Stimulated activated CD8-positive, alpha-beta memory T cell treated with anti-CD3 and anti-CD28 coated beads, Interleukin-4, amount 100 ng/mL, for 1 hour (primary cell): Measurements from ENCODE around the gene COL5A1.
"Not testable (repeated sequence)": the region's sequence is repeated elsewhere in the genome, so short reads cannot be mapped to it uniquely, and the experiment has no call there.

Experiments
- DNase-seq, 2 donors: peaks; one replicate each; pipeline ENCODE4 v3.0.0-alpha.2; 2020; ENCODE audit warnings: low read depth in 2 of 2, low spot score in 1 of 2

The COL5A1 gene

GRCh38 chr9:134850611-134851010, 209.0 kb downstream of the COL5A1 start:
- no peak for DNase-seq

DNA sequence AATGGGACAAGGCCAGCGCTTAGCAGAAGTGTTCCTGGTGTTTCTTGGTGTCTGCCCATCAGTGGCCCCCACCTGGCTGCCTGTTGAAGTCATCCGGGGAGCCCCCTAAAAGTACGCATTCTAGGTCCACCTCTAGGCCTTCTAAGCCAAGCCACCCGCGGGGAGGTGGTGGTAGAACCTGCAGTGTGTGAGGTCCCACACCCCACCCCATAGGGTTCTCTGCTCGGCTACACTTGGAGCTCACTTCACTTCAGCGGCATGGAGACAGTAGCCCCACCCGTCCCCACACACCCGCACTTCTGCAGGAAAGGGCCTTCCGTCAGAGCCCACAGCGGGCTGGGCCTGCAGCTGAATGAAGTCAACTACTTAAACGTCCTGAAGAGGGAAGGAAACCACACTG, 209.4 kb downstream of the COL5A1 start:
- DNase-seq, result no peak

- DNase-seq, result no peak
Observed at GRCh38 chr9:134852906-134853654, 211.5 kb downstream of the COL5A1 start.

DNA sequence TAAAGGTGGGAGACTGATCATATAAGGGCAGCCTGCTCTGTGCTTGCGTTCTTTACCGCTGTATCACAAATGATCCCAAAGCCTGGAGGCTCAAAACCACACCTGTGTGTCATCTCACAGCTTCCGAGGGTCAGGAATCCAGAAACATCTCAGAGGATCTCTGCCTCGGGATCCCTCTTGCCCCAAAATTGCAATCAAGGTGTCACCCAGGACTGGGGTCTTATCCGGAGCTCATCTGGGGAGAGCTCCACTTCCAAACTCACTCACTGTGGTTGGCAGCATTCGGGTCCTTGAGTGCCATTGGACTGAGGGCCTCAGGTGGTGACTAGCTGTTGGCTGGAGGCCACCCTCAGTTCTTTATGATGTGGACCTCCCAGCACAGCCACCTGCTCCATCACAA, 212.3 kb downstream of the COL5A1 start:
- no peak for DNase-seq

GRCh38 chr9:134854541-134854981, 213.0 kb downstream of the COL5A1 start:
- DNase-seq, result no peak

DNA sequence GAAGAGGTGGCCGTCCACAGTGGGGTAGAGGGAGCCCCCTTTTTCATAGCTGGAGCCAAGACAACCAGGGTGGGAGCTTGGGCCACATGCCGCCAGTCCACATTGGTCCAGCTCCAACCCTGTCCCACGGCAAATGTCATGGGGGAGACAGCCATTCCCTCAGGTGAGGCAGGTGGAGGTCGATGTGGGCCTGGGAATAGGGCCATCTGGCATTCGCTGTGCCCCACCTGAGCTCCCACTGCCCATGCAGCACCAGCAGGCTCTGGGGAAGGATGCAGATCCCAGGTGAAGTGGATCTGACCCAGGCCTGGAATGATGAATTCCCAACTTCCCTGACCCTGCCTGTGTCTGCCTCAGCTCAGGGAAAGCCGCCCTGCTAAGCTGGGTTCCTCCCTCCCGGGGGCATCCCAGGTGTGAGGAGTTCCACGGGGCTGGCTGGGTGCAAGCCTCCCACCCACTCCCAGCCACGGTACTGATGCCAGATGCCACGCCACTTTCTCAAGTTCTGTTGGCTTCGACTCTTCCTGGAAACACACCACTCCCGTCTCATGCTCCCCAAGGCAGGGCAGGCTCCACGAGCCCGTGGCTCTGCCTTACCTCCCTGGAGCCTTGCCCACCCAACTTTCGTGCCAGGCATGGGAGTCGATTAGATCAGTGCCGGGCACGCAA, 213.8 kb downstream of the COL5A1 start:
- DNase-seq, result no peak

- DNase-seq, result no peak
Observed at GRCh38 chr9:134855900-134856377, 214.3 kb downstream of the COL5A1 start.

GRCh38 chr9:134857451-134857850, 215.8 kb downstream of the COL5A1 start:
- DNase-seq, result not testable (repeated sequence)

GRCh38 chr9:134858051-134858841, 216.6 kb downstream of the COL5A1 start:
- no peak for DNase-seq

GRCh38 chr9:134860510-134860909, 218.9 kb downstream of the COL5A1 start:
- no peak for DNase-seq

DNA sequence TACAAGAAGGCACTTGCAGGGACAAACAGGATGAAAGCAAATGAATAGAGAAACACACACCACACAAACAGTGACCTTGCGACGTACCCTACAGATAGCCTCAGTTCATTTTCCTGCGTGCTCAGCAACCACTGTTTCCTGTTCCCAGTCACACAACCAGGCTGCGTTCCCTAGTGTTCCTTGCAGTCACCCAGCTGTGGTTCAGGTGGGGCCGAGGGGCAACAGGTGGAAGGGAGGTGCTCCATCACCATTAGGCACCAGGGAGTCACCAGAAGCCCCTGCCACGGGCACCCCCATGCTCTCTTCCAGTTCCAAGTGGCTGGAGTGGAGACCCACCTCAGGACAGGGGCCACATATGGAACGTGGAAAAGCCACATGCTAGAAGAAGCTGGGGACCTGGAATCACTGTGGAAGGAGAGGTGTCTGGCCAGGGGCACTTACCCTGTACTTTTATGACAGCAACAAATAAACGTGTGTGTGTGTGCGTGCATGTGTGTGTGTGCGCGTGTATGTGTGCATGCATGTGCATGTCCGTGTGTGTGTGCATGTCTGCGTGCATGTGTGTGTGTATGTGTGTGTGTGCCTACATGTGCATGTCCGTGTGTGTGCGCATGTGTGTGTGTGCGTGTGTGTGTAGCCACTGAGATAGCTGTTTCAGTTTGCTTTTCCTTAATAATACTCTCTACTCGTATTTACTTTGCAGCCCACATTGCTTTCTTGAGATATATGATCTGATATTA, 220.2 kb downstream of the COL5A1 start:
- no peak for DNase-seq

DNA sequence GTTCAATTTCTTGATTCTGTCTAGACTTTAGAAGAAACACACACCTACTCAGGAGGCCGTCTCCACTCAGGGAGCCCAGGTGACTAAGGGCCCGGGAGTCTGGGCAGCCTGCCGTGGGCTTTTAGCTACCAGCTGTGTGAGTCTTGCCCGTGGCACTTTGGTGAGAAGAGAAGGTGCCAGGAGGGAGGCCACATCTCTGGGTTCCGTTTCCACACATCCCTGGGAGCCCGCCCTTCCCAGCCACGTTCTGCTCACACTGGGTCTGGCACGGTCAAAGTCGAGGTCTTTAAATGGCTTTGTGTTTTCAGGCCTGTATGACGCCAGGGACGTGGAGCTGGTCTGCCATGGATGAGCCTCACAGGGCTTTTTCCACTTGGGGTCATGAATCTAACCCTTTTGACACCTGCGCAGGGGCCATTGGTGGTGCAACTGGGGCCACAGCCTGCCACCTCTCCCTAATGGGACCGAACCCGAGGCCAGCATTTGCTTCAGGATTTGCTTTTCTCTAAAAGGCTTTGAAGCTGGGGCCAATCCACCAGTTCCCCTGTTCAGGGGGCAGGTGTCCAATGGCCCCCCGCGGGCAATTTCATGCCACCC, 221.8 kb downstream of the COL5A1 start:
- no peak for DNase-seq

- no peak for DNase-seq
Observed at GRCh38 chr9:134863941-134864820, 222.6 kb downstream of the COL5A1 start.

GRCh38 chr9:134864821-134865190, 223.2 kb downstream of the COL5A1 start:
- no peak for DNase-seq

GRCh38 chr9:134867917-134868750, 226.5 kb downstream of the COL5A1 start:
- DNase-seq, result no peak

DNA sequence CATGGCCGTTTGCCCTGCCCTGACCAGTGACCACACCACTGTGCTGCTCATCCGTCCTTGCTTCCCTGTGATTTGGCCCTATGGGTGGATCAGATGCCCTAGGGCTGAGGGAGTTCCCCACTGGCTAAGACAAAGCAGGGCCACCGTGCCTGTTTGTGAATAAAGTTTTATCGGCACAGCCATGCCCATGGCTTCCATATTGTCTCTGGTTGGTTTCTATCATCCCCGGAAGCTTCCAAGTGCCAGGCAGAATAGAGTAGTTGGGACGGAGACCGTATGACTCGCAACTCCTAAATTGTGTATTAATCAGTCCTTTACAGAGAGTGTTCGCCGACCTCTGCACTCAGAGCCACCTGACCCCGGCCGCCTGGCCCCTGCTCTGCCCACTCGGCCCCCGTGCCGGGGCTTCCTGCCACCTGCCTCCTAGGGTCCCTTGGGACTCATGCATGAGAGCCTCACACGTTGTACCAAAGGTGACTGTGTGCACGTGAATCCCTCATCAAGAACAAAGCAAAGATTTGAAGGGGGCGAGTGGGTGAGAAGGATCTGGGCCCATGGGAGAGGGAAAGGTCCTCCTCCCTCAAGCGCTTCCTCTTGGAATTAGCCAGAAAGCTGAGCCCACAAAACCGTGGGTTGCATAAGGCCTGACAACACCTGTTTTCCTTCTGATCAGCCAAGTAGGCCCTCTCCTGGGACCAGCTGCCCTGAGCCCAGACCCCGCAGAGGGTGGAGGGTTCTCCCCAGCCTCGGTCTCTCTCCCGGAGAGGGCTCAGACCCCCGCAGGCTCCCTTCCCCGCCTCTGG, 227.3 kb downstream of the COL5A1 start:
- no peak for DNase-seq

DNA sequence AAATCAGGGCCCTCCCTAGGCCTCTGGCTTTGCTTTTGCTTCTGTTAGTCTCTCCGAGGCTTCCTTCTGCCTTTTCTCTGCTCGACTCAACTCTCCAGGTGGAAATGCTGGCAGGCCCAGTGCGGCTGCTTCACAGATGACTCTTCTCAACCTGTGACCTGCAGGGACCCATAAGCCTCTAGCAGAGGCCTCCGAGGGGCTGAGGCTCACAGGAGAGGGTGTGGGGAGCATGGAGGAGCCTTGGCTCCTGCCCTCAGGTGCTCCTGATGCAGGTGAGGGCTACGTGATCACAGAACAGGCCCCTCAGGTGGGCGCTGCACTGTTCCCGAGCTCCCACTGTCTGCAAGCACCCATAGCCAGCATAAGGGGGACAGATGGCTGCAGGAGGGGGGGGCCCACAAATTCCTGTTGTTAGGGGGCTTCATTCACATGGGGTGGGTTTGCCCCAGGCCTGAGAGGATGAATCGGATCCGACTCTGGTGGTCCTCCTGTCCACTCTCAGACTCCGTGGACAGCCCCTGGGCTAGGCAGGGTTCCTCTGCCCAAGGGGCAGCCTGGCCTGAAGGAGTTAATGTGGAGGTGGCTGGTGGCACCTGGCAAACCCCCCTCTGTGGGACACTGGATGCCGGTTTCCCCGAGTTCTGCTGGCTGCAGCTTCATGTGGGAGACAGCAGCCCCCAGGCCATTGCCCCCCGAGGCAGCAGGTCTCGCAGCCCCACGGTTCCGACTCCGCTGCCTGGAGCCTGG, 228.1 kb downstream of the COL5A1 start:
- no peak for DNase-seq
